ENCODE measurements around the gene SCARF2. TPM values are rescaled to one million over a fixed set of nuclear protein-coding genes. Genes with fewer than 3 reads are reported as not detected.

SCARF2 gene
- total and polyA plus RNA-seq, 7 donors: under 0.01 to 12.8 (median 6.4) TPM

DNA sequence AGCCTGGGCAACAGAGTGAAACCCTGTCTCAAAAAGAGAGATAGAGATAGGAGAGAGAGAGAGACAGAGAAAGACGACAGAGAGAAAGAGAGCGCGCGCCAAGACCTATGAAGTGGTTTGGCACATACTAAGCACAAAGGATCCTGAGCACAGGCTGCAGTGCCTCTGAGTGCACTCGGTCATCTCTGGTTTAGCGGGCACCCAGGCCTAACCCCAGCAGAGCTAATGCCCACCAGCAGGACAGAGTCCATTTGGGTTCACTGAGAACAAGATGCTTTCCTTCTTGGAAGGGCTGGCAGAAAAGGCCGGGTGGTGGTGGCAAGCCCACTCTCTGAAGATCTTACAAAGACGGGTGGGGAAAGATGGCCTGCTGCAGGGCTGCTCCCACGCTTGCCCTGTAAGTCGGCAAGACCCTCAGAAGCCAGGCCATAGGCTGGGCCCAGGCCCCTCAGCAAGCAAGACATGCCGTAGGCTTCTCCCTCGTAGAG, 3.3 kb downstream of the SCARF2 start:
- peaks cover 0 to 8% (median 2%) of the 10 kb centered on the region in 4 donors for H3K36me3 ChIP-seq
- DNase-seq: peak; percentile 61
- H3K9me3 ChIP-seq: no peaks in the 10 kb centered on the region
- TF ChIP-seq EP300 (IDR thresholded peaks at IDR 0.05) (no peak), POLR2A (IDR thresholded peaks at IDR 0.05) (no peak), POLR2AphosphoS5 (IDR thresholded peaks at IDR 0.05) (no peak)
- TF ChIP-seq, protein P1, sequence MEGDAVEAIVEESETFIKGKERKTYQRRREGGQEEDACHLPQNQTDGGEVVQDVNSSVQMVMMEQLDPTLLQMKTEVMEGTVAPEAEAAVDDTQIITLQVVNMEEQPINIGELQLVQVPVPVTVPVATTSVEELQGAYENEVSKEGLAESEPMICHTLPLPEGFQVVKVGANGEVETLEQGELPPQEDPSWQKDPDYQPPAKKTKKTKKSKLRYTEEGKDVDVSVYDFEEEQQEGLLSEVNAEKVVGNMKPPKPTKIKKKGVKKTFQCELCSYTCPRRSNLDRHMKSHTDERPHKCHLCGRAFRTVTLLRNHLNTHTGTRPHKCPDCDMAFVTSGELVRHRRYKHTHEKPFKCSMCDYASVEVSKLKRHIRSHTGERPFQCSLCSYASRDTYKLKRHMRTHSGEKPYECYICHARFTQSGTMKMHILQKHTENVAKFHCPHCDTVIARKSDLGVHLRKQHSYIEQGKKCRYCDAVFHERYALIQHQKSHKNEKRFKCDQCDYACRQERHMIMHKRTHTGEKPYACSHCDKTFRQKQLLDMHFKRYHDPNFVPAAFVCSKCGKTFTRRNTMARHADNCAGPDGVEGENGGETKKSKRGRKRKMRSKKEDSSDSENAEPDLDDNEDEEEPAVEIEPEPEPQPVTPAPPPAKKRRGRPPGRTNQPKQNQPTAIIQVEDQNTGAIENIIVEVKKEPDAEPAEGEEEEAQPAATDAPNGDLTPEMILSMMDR (IDR thresholded peaks at IDR 0.05): no peak
- peaks cover 0 to 68% (median 57%) of the 10 kb centered on the region in 4 donors for H3K4me1 ChIP-seq
- intact Hi-C loops (cut with DNase I): no loop called here
- peaks cover 0 to 31% (median 14%) of the 10 kb centered on the region in 3 donors for H3K27me3 ChIP-seq
- no peak overlapping the region for H3K27ac ChIP-seq
- no peak overlapping the region for H3K4me3 ChIP-seq
- 93 to 94% methylated on average over 12 of the region's 12 CpGs for WGBS, 2 donors

DNA sequence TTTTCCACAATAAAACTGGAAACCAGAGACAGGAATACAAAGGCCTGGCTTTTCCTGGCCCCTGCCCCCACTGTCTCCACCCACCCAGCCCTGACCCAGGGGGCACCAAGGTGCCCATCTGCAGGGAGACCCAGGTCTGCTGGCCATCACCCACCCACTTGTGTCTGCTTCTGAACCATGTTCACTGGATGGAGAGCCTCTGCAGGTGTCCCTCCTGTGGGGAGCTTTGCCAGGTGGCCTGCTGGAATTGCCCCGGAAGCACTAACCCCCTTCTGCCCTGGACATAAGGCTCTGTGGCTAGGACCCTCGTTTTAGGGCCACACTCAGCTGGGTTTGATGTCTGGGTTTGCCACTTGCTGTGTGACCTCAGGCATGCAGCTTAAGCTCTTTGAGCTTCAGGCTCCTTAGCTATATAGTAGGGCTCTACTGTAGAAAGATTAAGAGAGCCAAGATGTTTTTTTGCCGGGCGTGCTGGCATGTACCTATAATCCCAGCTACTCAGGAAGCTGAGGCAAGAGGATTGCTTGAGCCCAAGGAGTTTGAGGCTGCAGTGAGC, 3.9 kb downstream of the SCARF2 start:
- H3K9me3 ChIP-seq: no peaks in the 10 kb centered on the region
- H3K27ac ChIP-seq: no peak overlapping the region
- H3K36me3 ChIP-seq: peaks cover 0 to 13% (median 5%) of the 10 kb centered on the region in 4 donors
- H3K27me3 ChIP-seq: peaks cover 0 to 31% (median 14%) of the 10 kb centered on the region in 3 donors
- H3K4me3 ChIP-seq: no peak overlapping the region
- DNase-seq: peak; percentile 59
- intact Hi-C loops (cut with DNase I): no loop called here
- TF ChIP-seq EP300 (IDR thresholded peaks at IDR 0.05) (no peak), POLR2AphosphoS5 (IDR thresholded peaks at IDR 0.05) (no peak), POLR2A (IDR thresholded peaks at IDR 0.05) (no peak)
- TF ChIP-seq, protein P1 (IDR thresholded peaks at IDR 0.05): no peak
- 65 to 82% methylated on average over 4 of the region's 4 CpGs for WGBS, 2 donors
- H3K4me1 ChIP-seq: peaks cover 0 to 65% (median 54%) of the 10 kb centered on the region in 4 donors

DNA sequence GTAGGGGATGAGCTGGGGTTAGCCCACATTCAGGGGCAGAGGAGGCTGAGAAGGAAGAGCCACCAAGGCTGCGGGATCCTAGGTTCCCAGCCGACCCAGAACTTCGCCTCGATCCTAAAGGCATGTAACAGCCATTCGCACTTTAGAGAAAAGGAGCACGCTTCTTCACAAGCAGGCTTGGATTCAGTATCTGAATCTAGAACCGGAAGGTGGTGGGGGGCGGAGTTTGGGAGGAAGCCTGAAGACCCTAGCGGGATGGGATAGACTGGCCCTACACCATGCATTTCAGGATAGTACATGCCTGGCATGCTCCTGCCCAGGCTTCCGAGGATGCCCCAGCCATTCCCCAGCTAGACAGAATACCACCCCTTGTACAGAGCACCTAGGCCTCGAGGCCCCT, 4.4 kb downstream of the SCARF2 start:
- DNase-seq: peak; percentile 29
- Histone ChIP-seq H3K9me3 (no peaks in the 10 kb centered on the region), H3K27me3 (peaks cover 0 to 31% (median 14%) of the 10 kb centered on the region in 3 donors), H3K4me3 (no peak overlapping the region), H3K4me1 (peaks cover 0 to 59% (median 48%) of the 10 kb centered on the region in 4 donors), H3K36me3 (peaks cover 0 to 16% (median 6%) of the 10 kb centered on the region in 4 donors), H3K27ac (no peak overlapping the region)
- WGBS, 2 donors: 93 to 94% methylated on average over 11 of the region's 11 CpGs
- TF ChIP-seq EP300 (IDR thresholded peaks at IDR 0.05): no peak
- no peak for TF ChIP-seq POLR2AphosphoS5 (IDR thresholded peaks at IDR 0.05)
- TF ChIP-seq, protein P1 (IDR thresholded peaks at IDR 0.05): no peak
- no peak for TF ChIP-seq POLR2A (IDR thresholded peaks at IDR 0.05)
- intact Hi-C loops (cut with DNase I): no loop called here

DNA sequence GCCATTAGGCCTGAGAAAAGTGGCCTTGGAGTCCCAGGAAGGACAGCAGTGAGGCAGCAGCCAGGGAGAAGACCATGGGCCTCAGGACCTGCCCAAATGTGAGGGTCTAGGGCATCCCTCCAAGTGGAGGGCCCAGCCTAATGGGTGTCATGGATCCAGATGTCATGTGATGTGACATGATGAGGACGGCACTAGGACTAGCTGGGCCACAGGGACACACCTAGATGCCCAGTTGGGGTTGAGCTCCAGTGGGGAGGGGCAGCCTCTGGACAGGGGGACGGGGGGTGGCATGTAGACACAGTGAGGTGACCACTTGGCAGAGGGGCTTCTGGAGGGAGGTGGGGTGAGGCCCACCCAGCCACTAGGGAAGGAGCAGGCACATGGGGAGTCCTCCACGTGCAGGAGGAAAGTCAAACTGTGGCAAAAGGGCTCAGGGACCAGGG, 5.4 kb downstream of the SCARF2 start:
- WGBS, 2 donors: 52 to 73% methylated on average over 3 of the region's 3 CpGs
- H3K36me3 ChIP-seq: peaks cover 0 to 22% (median 8%) of the 10 kb centered on the region in 4 donors
- H3K9me3 ChIP-seq: no peaks in the 10 kb centered on the region
- intact Hi-C loops (cut with DNase I): no loop called here
- H3K27ac ChIP-seq: no peak overlapping the region
- H3K4me1 ChIP-seq: peaks cover 0 to 52% (median 43%) of the 10 kb centered on the region in 4 donors
- H3K27me3 ChIP-seq: peaks cover 0 to 31% (median 14%) of the 10 kb centered on the region in 3 donors
- peak; percentile 56 for DNase-seq
- TF ChIP-seq POLR2AphosphoS5 (IDR thresholded peaks at IDR 0.05): no peak
- no peak for TF ChIP-seq POLR2A (IDR thresholded peaks at IDR 0.05)
- TF ChIP-seq, protein P1 (IDR thresholded peaks at IDR 0.05): no peak
- no peak for TF ChIP-seq EP300 (IDR thresholded peaks at IDR 0.05)
- no peak overlapping the region for H3K4me3 ChIP-seq
